HG02759 (cell line): ENCODE data around the gene SLC16A8.
"Not testable (repeated sequence)": the region's sequence is repeated elsewhere in the genome, so short reads cannot be mapped to it uniquely, and the experiment has no call there.

Source experiments
- ATAC-seq: cut with Tn5 transposase; IDR thresholded peaks from one replicate; pipeline ENCODE4 v1.9.1; 2021; ENCODE audit warnings: mild to moderate bottlenecking, moderate library complexity; ENCODE audit not compliant: unreplicated experiment

The SLC16A8 gene, protein sequence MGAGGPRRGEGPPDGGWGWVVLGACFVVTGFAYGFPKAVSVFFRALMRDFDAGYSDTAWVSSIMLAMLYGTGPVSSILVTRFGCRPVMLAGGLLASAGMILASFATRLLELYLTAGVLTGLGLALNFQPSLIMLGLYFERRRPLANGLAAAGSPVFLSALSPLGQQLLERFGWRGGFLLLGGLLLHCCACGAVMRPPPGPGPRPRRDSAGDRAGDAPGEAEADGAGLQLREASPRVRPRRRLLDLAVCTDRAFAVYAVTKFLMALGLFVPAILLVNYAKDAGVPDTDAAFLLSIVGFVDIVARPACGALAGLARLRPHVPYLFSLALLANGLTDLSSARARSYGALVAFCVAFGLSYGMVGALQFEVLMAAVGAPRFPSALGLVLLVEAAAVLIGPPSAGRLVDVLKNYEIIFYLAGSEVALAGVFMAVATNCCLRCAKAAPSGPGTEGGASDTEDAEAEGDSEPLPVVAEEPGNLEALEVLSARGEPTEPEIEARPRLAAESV

GRCh38 chr22:38083931-38084631, at the start of gene SLC16A8:
TSS of gene SLC16A8 (minus strand) at chr22:38084184. CDS start at chr22:38082873, 1,311 bp downstream.
- ATAC-seq, result no peak

GRCh38 chr22:38133331-38133730, 49.3 kb upstream of the SLC16A8 start:
- no peak for ATAC-seq

DNA sequence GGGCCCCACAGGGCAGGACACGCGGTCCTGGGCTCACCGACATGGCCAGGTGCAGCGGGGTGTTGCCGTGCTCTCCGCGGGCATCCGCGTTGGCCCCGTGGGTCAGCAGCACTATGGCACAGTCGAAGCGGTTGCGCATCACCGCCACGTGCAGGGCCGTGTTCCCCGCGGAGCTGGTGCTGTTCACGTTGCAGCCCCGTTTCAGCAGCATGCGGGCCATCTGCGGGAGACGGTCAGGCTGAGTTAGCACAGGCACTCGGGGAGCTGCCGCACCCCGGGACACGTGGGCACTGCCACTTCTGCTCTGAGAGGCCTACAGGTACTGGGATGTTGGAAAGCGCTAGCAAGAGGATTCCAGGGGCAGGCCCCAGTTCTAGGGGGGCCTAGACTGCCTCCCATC, 48.8 kb upstream of the SLC16A8 start:
- no peak for ATAC-seq

GRCh38 chr22:38132136-38132535, 48.2 kb upstream of the SLC16A8 start:
- no peak for ATAC-seq

- no peak for ATAC-seq
Measured at GRCh38 chr22:38131399-38131798, 47.4 kb upstream of the SLC16A8 start.

- ATAC-seq, result no peak
Measured at GRCh38 chr22:38129856-38130255, 45.9 kb upstream of the SLC16A8 start.

GRCh38 chr22:38129021-38129420, 45.0 kb upstream of the SLC16A8 start:
- ATAC-seq, result no peak

- no peak for ATAC-seq
Measured at GRCh38 chr22:38127869-38128268, 43.9 kb upstream of the SLC16A8 start.

DNA sequence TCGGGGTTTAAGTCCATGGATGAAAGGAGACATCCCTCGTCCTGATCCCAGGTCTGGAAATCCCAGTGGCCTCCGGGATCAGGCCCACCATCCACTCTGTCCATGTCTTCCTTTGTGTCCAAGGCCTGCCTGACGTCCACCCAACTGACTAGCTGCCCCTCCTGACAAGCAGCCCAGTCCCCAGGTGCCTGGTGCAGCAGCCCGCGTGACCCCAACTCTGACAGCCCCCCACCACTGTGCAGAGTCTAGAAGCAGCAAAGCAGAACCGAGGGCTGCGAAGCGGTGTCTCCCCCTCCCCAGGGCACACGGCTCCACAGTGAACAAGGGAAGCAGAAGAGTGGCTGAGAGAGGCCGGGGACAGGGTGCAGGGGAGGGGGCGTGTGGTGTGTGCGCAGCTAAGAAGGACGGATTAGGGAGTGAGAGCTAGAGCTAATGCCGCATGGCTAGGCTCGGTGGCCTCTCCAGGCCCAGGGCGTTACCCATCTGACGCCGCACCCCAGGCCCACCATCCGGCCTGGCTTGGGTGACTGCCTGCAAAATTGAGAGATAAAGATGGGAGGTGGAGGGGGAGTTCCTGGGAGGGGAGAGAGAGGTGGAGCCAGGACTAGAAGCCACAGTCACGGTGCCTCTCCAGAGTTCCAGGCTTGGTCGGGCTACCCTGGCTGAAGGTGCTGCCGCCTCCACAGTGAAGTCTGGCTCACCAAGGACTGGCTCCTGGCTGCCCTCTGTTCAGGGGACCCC, 43.1 kb upstream of the SLC16A8 start:
- ATAC-seq, result no peak

DNA sequence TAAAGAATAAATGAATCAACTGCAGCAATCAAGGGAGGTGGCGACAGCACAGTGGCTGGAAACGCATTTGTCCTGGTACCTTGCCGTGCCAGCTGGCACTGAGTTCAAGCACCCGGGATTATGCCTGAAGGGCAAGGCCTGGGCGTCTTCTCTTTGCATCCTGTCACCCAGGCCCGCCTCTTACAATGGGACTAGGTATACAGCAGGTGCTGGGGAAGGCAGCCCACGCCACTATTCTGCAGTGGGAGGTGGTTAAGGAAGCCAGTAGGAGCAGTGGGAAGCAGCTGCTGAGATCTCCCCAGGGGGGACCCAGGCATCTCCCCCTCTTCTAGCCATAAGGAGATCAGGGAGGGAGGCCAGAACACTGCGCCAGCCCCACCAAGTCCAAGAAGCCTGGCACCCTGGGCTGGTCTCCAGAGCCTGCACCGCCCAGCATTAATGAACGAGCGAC, 41.8 kb upstream of the SLC16A8 start:
- ATAC-seq, result no peak

DNA sequence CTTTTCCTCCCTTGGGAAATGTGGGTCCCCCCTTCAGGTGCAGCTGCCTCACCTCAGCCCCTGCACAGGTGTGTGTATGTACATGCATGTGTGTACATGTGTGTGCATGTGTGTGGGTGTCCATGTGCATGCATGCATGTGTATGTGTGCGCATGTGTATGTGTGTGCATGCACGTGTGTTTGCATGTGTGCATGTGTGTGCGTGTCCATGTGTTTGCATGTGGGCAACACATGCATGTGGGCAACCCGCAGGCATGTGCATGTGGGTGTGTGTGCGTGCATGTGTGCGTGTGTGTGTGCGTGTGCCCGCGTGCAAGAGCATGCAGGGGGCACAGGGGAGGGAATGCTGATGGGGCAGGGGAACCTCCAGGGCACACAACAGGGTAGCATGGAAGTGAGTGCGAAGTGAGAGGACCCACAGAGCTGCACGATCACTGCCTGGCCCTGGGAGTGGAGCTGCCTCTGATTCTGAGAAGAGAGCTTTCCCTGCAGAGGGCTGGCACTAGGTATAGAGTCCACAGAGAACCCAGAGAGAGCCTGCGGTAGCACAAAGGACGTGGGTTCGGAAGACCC, 41.1 kb upstream of the SLC16A8 start:
- no peak for ATAC-seq

GRCh38 chr22:38124236-38124974, 40.4 kb upstream of the SLC16A8 start:
- ATAC-seq, result no peak

DNA sequence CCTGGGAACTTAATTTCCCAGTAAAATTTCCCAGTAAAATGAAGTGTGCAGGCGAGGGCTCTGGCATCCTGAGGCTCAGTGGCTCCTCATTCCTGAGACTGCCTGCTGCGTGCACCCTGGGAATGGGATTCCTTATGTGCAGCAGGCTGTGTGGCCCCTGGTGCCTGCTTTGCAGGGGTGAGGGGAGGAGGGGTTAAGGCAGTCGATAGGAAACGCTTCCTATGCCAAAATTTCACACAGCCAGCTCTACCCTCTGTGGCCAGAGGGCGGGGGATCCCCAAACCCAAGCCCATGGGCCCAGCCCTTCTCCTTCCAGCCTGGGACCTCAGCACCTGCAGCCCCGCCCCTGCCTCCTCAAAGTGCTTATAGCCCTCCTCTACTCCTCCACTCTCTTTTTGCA, 38.6 kb upstream of the SLC16A8 start:
- ATAC-seq, result no peak

GRCh38 chr22:38120359-38121110, 36.6 kb upstream of the SLC16A8 start:
- no peak for ATAC-seq

- ATAC-seq, result not testable (repeated sequence)
Measured at GRCh38 chr22:38118747-38119146, 34.8 kb upstream of the SLC16A8 start.

DNA sequence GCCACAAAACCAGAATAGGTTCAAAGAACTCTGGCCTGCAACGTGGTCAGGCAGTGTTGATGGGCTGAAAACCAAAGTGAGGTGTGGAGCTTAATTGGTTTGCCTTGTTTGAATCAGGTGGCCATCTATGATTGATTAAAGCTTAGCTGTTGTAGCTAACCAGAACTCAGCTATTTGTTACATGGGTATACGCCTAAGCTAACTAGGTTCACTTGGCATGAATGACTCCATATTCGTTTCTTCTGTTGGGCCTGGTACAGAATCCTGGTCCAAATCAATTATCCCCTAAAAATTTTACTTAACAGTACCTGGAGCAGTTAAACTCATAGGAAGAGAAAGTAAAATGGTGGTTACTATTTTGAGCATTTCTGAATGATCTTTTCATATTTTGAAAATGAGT, 34.2 kb upstream of the SLC16A8 start:
- ATAC-seq, result no peak

DNA sequence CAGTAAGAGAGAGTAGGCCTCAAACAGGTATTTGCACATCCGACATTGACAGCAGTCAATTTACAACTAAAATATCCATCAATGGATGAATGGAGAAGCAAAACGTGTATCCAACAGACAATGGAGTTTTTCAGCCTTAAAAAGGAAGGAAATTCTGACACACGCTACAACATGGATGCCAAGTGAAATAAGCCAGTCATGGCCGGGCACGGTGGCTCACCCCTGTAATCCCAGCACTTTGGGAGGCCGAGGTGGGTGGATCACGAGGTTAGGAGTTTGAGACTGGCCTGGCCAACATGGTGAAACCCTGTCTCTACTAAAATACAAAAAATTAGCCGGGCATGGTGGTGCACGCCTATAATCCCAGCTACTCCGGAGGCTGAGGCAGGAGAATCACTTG, 33.6 kb upstream of the SLC16A8 start:
- not testable (repeated sequence) for ATAC-seq

GRCh38 chr22:38115423-38116205, 31.6 kb upstream of the SLC16A8 start:
- no peak for ATAC-seq
